Esophagus squamous epithelium (tissue), 5 donors: ENCODE results near the gene SMTN. TPM values are rescaled to one million over a fixed set of nuclear protein-coding genes. Genes with fewer than 3 reads are reported as not detected.
A peak's percentile ranks its signal among the peaks of the same experiment; 100 is the strongest.

ENCODE experiments used
- DNase-seq: peaks from one replicate; lab custom pipeline; 2025; lab: John Stamatoyannopoulos, UW
- H3K27ac ChIP-seq, 4 donors: fragments of 200-600 bp; sonication (generic); one replicate each; pipeline ENCODE4 v1.5.1; 2016 to 2019; ENCODE audit warnings: mild to moderate bottlenecking in 1 of 4
- H3K27me3 ChIP-seq, 4 donors: fragments of 200-600 bp; sonication (generic); 1 replicate in 3 of 4; 2 replicates in 1 of 4; pipeline versions ENCODE4 v1.5.1 to v1.6.0; 2017 to 2021; ENCODE audit warnings: antibody characterized with exemption in 1 of 4
- H3K36me3 ChIP-seq, 3 donors: fragments of 200-600 bp; sonication (generic); one replicate each; pipeline ENCODE4 v1.5.1; 2016 to 2019
- H3K4me1 ChIP-seq, 3 donors: fragments of 200-600 bp; sonication (generic); one replicate each; pipeline ENCODE4 v1.5.1; 2017 to 2019
- H3K4me3 ChIP-seq, 4 donors: fragments of 200-600 bp; sonication (generic); 1 replicate in 3 of 4; 2 replicates in 1 of 4; pipeline ENCODE4 v1.5.1; 2016 to 2019; ENCODE audit warnings: mild to moderate bottlenecking in 2 of 4, moderate library complexity in 1 of 4
- H3K9me3 ChIP-seq, 3 donors: fragments of 200-600 bp; sonication (generic); one replicate each; pipeline ENCODE4 v1.5.1; 2016 to 2019
- CTCF ChIP-seq, 6 experiments: fragments of 450-650 bp in 4 of 6; fragments of 200-600 bp in 2 of 6; sonication (generic) in 2 of 6; IDR thresholded peaks; one replicate each; pipeline ENCODE4 v1.5.1; 2016 to 2019; ENCODE audit warnings: antibody characterized with exemption in 6 of 6, mild to moderate bottlenecking in 4 of 6, moderate library complexity in 4 of 6
- POLR2A ChIP-seq, 4 donors: fragments of 450-650 bp; IDR thresholded peaks; one replicate each; pipeline ENCODE4 v1.6.1; 2017; ENCODE audit warnings: antibody characterized with exemption in 4 of 4, mild to moderate bottlenecking in 4 of 4, moderate library complexity in 3 of 4
- WGBS, 2 donors: methylation state at CpG; one replicate each; pipeline ENCODE4 v1.1.5; 2018; 5-methylcytosine and 5-hydroxymethylcytosine counted together
- intact Hi-C: fragments of 100-400 bp; cut with DNase I; formaldehyde crosslinking; loops from one replicate; pipeline ENCODE4 v1.15.0; 2022
- total RNA-seq, 4 donors: library from RNA; depleted of rRNA; stranded (reverse); fragments of >200 nt; gene quantifications; one replicate each; pipeline ENCODE4 v1.1.0, GENCODE V29; 2016
- donor health status: DM: yes; HTN: yes; CAD: no.

The SMTN gene
- total RNA-seq, 4 donors from 2014 or later = 28.2 to 158 (median 45.8) TPM

DNA sequence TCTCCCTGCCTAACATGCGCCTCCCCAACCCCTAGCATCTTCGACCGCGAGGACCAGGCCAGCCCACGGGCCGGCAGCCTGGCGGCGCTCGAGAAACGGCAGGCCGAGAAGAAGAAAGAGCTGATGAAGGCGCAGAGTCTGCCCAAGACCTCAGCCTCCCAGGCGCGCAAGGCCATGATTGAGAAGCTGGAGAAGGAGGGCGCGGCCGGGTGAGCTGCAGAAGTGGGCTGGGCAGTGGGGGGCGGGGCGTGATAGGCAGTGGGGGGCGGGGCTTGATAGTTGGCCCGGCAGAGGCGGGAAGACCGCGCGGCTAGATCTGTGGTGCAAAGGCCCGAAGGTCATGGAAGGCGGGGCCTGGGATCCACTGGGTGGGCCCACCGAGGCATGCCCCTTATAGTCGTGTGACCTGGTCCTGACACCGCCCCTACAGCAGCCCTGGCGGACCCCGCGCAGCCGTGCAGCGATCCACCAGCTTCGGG lies 17.6 kb downstream of the SMTN start:
- DNase-seq = no peak
- peak overlapping the region; percentile 59 to 95 (median 86) for H3K27ac ChIP-seq
- no peak overlapping the region for H3K4me3 ChIP-seq
- intact Hi-C loops = no loop called here
- TF ChIP-seq CTCF (IDR thresholded peaks at IDR 0.05) = no peak
- peak in 1 of 4 donors; percentile 25 for TF ChIP-seq POLR2A (IDR thresholded peaks at IDR 0.05)
- H3K27me3 ChIP-seq = no peaks in the 10 kb centered on the region
- no peaks in the 10 kb centered on the region for H3K9me3 ChIP-seq
- peaks cover 31 to 78% (median 34%) of the 10 kb centered on the region in 3 donors for H3K36me3 ChIP-seq
- H3K4me1 ChIP-seq = peaks cover 12 to 78% (median 22%) of the 10 kb centered on the region in 3 donors
- WGBS, 2 donors = 76% methylated on average over 11 of the region's 36 CpGs; no CpG with 5 or more reads in 1 of the 2 donors

DNA sequence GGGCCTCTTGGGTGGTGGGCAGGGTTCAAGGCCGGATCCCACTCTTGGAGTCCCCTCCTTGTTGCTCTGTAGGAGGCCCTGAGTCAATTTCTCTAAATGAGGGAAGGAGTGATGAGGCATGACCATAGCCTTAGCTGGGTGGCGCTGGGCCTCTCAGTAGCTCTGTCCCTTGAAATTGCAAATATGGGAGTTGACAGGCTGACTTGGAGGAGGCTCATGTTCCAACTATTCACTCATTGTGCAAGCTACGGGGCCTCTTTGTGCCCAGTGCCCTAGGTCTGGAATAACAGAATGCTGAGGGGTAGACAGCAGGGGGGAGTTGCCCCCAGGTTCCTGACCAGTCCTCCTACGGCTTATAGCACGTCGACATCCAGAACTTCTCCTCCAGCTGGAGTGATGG lies 18.3 kb downstream of the SMTN start:
- Histone ChIP-seq H3K9me3 (no peaks in the 10 kb centered on the region), H3K4me1 (peaks cover 12 to 82% (median 25%) of the 10 kb centered on the region in 3 donors), H3K27ac (peak overlapping the region; percentile 59 to 95 (median 86)), H3K36me3 (peaks cover 30 to 78% (median 31%) of the 10 kb centered on the region in 3 donors), H3K4me3 (no peak overlapping the region), H3K27me3 (no peaks in the 10 kb centered on the region)
- intact Hi-C loops = no loop called here
- 80 to 87% methylated on average over 1 to 5 of the region's 6 CpGs for WGBS, 2 donors
- TF ChIP-seq CTCF (IDR thresholded peaks at IDR 0.05) = no peak
- TF ChIP-seq POLR2A (IDR thresholded peaks at IDR 0.05) = no peak
- no peak for DNase-seq

GRCh38 chr22:31099841-31100761 lies 19.0 kb downstream of the SMTN start:
- no peaks in the 10 kb centered on the region for H3K27me3 ChIP-seq
- no peak for TF ChIP-seq CTCF (IDR thresholded peaks at IDR 0.05)
- no peak for TF ChIP-seq POLR2A (IDR thresholded peaks at IDR 0.05)
- 84 to 88% methylated on average over 21 to 32 of the region's 34 CpGs for WGBS, 2 donors
- no peak overlapping the region for H3K4me3 ChIP-seq
- no peak for DNase-seq
- peak overlapping the region in 3 of 4 donors; percentile 78 to 95 (median 94) for H3K27ac ChIP-seq
- H3K36me3 ChIP-seq = peaks cover 26 to 78% (median 29%) of the 10 kb centered on the region in 3 donors
- intact Hi-C loops = no loop called here
- H3K4me1 ChIP-seq = peaks cover 12 to 88% (median 25%) of the 10 kb centered on the region in 3 donors
- no peaks in the 10 kb centered on the region for H3K9me3 ChIP-seq

- Histone ChIP-seq H3K9me3 (no peaks in the 10 kb centered on the region), H3K36me3 (peaks cover 18 to 73% (median 27%) of the 10 kb centered on the region in 3 donors), H3K4me1 (peaks cover 12 to 90% (median 28%) of the 10 kb centered on the region in 3 donors), H3K27me3 (no peaks in the 10 kb centered on the region), H3K4me3 (no peak overlapping the region), H3K27ac (peak overlapping the region; percentile 2 to 95 (median 86))
- whole genome bisulfite sequencing, 2 donors = 83 to 86% methylated on average over 2 of the region's 18 CpGs
- DNase-seq = no peak
- TF ChIP-seq CTCF (IDR thresholded peaks at IDR 0.05) = no peak
- no peak for TF ChIP-seq POLR2A (IDR thresholded peaks at IDR 0.05)
- intact Hi-C loops = no loop called here
Observed at GRCh38 chr22:31100762-31101525, 19.8 kb downstream of the SMTN start.
